ENCODE results near the gene SEMA3A. TPM values are rescaled to one million over a fixed set of nuclear protein-coding genes. Genes with fewer than 3 reads are reported as not detected.

SEMA3A gene
- polyA plus RNA-seq, 4 donors, result 2.4 to 11.4 TPM; not detected in 2

- Histone ChIP-seq H3K27ac (ENCODE audit: low read depth in 1 of 3, low read length in 2 of 3) (no peak overlapping the region), H3K36me3 (ENCODE audit: control insufficient read depth in 3 of 3, insufficient read depth in 2 of 3, low read depth in 1 of 3, low read length in 3 of 3) (no peaks in the 10 kb centered on the region), H3K4me3 (ENCODE audit: low read depth in 1 of 3, low read length in 3 of 3) (no peak overlapping the region), H3K9me3 (ENCODE audit: control insufficient read depth in 2 of 2, insufficient read depth in 1 of 2, low read depth in 1 of 2, low read length in 1 of 2) (no peaks in the 10 kb centered on the region), H3K4me1 (ENCODE audit: control insufficient read depth in 3 of 3, insufficient read depth in 2 of 3, low read depth in 1 of 3, low read length in 2 of 3) (no peaks in the 10 kb centered on the region), H3K27me3 (ENCODE audit: control insufficient read depth in 3 of 3, insufficient read depth in 3 of 3, low read length in 3 of 3) (no peaks in the 10 kb centered on the region)
- 88 to 90% (median 89%) methylated on average over 4 of the region's 4 CpGs for WGBS, 3 donors
- FAIRE-seq (no peak), DNase-seq (no peak)
Measured at GRCh38 chr7:84122582-84123360, 71.8 kb downstream of the SEMA3A start.

- H3K27ac ChIP-seq (ENCODE audit: low read depth in 1 of 3, low read length in 2 of 3), result no peak overlapping the region
- no peaks in the 10 kb centered on the region for H3K27me3 ChIP-seq (ENCODE audit: control insufficient read depth in 3 of 3, insufficient read depth in 3 of 3, low read length in 3 of 3)
- no peak for FAIRE-seq
- H3K4me3 ChIP-seq (ENCODE audit: low read depth in 1 of 3, low read length in 3 of 3), result no peak overlapping the region
- H3K4me1 ChIP-seq (ENCODE audit: control insufficient read depth in 3 of 3, insufficient read depth in 2 of 3, low read depth in 1 of 3, low read length in 2 of 3), result no peaks in the 10 kb centered on the region
- 85 to 92% (median 90%) methylated on average over 6 of the region's 6 CpGs for WGBS, 3 donors
- peaks cover 0 to 3% of the 10 kb centered on the region in 2 donors for H3K9me3 ChIP-seq (ENCODE audit: control insufficient read depth in 2 of 2, insufficient read depth in 1 of 2, low read depth in 1 of 2, low read length in 1 of 2)
- H3K36me3 ChIP-seq (ENCODE audit: control insufficient read depth in 3 of 3, insufficient read depth in 2 of 3, low read depth in 1 of 3, low read length in 3 of 3), result no peaks in the 10 kb centered on the region
- no peak for DNase-seq
Measured at GRCh38 chr7:84117304-84117703, 77.3 kb downstream of the SEMA3A start.

- no peak for DNase-seq
- 67 to 70% (median 68%) methylated on average over 9 of the region's 9 CpGs for WGBS, 3 donors
- Histone ChIP-seq H3K36me3 (ENCODE audit: control insufficient read depth in 3 of 3, insufficient read depth in 2 of 3, low read depth in 1 of 3, low read length in 3 of 3) (no peaks in the 10 kb centered on the region), H3K27ac (ENCODE audit: low read depth in 1 of 3, low read length in 2 of 3) (no peak overlapping the region), H3K4me3 (ENCODE audit: low read depth in 1 of 3, low read length in 3 of 3) (no peak overlapping the region), H3K9me3 (ENCODE audit: control insufficient read depth in 2 of 2, insufficient read depth in 1 of 2, low read depth in 1 of 2, low read length in 1 of 2) (peaks cover 0 to 3% of the 10 kb centered on the region in 2 donors), H3K4me1 (ENCODE audit: control insufficient read depth in 3 of 3, insufficient read depth in 2 of 3, low read depth in 1 of 3, low read length in 2 of 3) (no peaks in the 10 kb centered on the region), H3K27me3 (ENCODE audit: control insufficient read depth in 3 of 3, insufficient read depth in 3 of 3, low read length in 3 of 3) (no peaks in the 10 kb centered on the region)
- FAIRE-seq, result no peak
Measured at GRCh38 chr7:84113906-84114850, 80.4 kb downstream of the SEMA3A start.

GRCh38 chr7:84113286-84113685, 81.3 kb downstream of the SEMA3A start:
- 48 to 83% (median 74%) methylated on average over 2 of the region's 2 CpGs for WGBS, 3 donors
- FAIRE-seq, result no peak

GRCh38 chr7:84112771-84113170, 81.8 kb downstream of the SEMA3A start:
- Histone ChIP-seq H3K4me3 (ENCODE audit: low read depth in 1 of 3, low read length in 3 of 3) (no peak overlapping the region), H3K4me1 (ENCODE audit: control insufficient read depth in 3 of 3, insufficient read depth in 2 of 3, low read depth in 1 of 3, low read length in 2 of 3) (no peaks in the 10 kb centered on the region), H3K27ac (ENCODE audit: low read depth in 1 of 3, low read length in 2 of 3) (no peak overlapping the region), H3K36me3 (ENCODE audit: control insufficient read depth in 3 of 3, insufficient read depth in 2 of 3, low read depth in 1 of 3, low read length in 3 of 3) (no peaks in the 10 kb centered on the region), H3K27me3 (ENCODE audit: control insufficient read depth in 3 of 3, insufficient read depth in 3 of 3, low read length in 3 of 3) (no peaks in the 10 kb centered on the region), H3K9me3 (ENCODE audit: control insufficient read depth in 2 of 2, insufficient read depth in 1 of 2, low read depth in 1 of 2, low read length in 1 of 2) (peaks cover 0 to 3% of the 10 kb centered on the region in 2 donors)
- FAIRE-seq (no peak), DNase-seq (no peak)
- 15 to 37% (median 22%) methylated on average over 1 of the region's 1 CpG for WGBS, 3 donors

More at GRCh38 chr7:84113286-84113685, 81.3 kb downstream of the SEMA3A start:
- Histone ChIP-seq H3K27ac (ENCODE audit: low read depth in 1 of 3, low read length in 2 of 3) (no peak overlapping the region), H3K4me1 (ENCODE audit: control insufficient read depth in 3 of 3, insufficient read depth in 2 of 3, low read depth in 1 of 3, low read length in 2 of 3) (no peaks in the 10 kb centered on the region), H3K4me3 (ENCODE audit: low read depth in 1 of 3, low read length in 3 of 3) (no peak overlapping the region), H3K36me3 (ENCODE audit: control insufficient read depth in 3 of 3, insufficient read depth in 2 of 3, low read depth in 1 of 3, low read length in 3 of 3) (no peaks in the 10 kb centered on the region), H3K9me3 (ENCODE audit: control insufficient read depth in 2 of 2, insufficient read depth in 1 of 2, low read depth in 1 of 2, low read length in 1 of 2) (peaks cover 0 to 3% of the 10 kb centered on the region in 2 donors), H3K27me3 (ENCODE audit: control insufficient read depth in 3 of 3, insufficient read depth in 3 of 3, low read length in 3 of 3) (no peaks in the 10 kb centered on the region)
- no peak for DNase-seq

- H3K9me3 ChIP-seq (ENCODE audit: control insufficient read depth in 2 of 2, insufficient read depth in 1 of 2, low read depth in 1 of 2, low read length in 1 of 2), result no peaks in the 10 kb centered on the region
- no peaks in the 10 kb centered on the region for H3K4me1 ChIP-seq (ENCODE audit: control insufficient read depth in 3 of 3, insufficient read depth in 2 of 3, low read depth in 1 of 3, low read length in 2 of 3)
- FAIRE-seq (no peak), DNase-seq (no peak)
- no peak overlapping the region for H3K4me3 ChIP-seq (ENCODE audit: low read depth in 1 of 3, low read length in 3 of 3)
- no peaks in the 10 kb centered on the region for H3K27me3 ChIP-seq (ENCODE audit: control insufficient read depth in 3 of 3, insufficient read depth in 3 of 3, low read length in 3 of 3)
- H3K36me3 ChIP-seq (ENCODE audit: control insufficient read depth in 3 of 3, insufficient read depth in 2 of 3, low read depth in 1 of 3, low read length in 3 of 3), result peaks cover 0 to 2% (median 0%) of the 10 kb centered on the region in 3 donors
- H3K27ac ChIP-seq (ENCODE audit: low read depth in 1 of 3, low read length in 2 of 3), result no peak overlapping the region
Measured at GRCh38 chr7:84111842-84112241, 82.7 kb downstream of the SEMA3A start.

GRCh38 chr7:84110400-84110799, 84.2 kb downstream of the SEMA3A start:
- Histone ChIP-seq H3K27me3 (ENCODE audit: control insufficient read depth in 3 of 3, insufficient read depth in 3 of 3, low read length in 3 of 3) (no peaks in the 10 kb centered on the region), H3K36me3 (ENCODE audit: control insufficient read depth in 3 of 3, insufficient read depth in 2 of 3, low read depth in 1 of 3, low read length in 3 of 3) (peaks cover 0 to 2% (median 0%) of the 10 kb centered on the region in 3 donors), H3K27ac (ENCODE audit: low read depth in 1 of 3, low read length in 2 of 3) (no peak overlapping the region), H3K4me1 (ENCODE audit: control insufficient read depth in 3 of 3, insufficient read depth in 2 of 3, low read depth in 1 of 3, low read length in 2 of 3) (no peaks in the 10 kb centered on the region), H3K4me3 (ENCODE audit: low read depth in 1 of 3, low read length in 3 of 3) (no peak overlapping the region), H3K9me3 (ENCODE audit: control insufficient read depth in 2 of 2, insufficient read depth in 1 of 2, low read depth in 1 of 2, low read length in 1 of 2) (no peaks in the 10 kb centered on the region)
- 74 to 91% (median 89%) methylated on average over 3 of the region's 3 CpGs for WGBS, 3 donors
- DNase-seq (no peak), FAIRE-seq (no peak)

GRCh38 chr7:84108787-84109186, 85.8 kb downstream of the SEMA3A start:
- 46 to 71% (median 47%) methylated on average over 2 of the region's 2 CpGs for WGBS, 3 donors

More at GRCh38 chr7:84108787-84109186, 85.8 kb downstream of the SEMA3A start:
- Histone ChIP-seq H3K36me3 (ENCODE audit: control insufficient read depth in 3 of 3, insufficient read depth in 2 of 3, low read depth in 1 of 3, low read length in 3 of 3) (peaks cover 0 to 2% (median 0%) of the 10 kb centered on the region in 3 donors), H3K27me3 (ENCODE audit: control insufficient read depth in 3 of 3, insufficient read depth in 3 of 3, low read length in 3 of 3) (no peaks in the 10 kb centered on the region), H3K4me1 (ENCODE audit: control insufficient read depth in 3 of 3, insufficient read depth in 2 of 3, low read depth in 1 of 3, low read length in 2 of 3) (no peaks in the 10 kb centered on the region), H3K9me3 (ENCODE audit: control insufficient read depth in 2 of 2, insufficient read depth in 1 of 2, low read depth in 1 of 2, low read length in 1 of 2) (no peaks in the 10 kb centered on the region), H3K27ac (ENCODE audit: low read depth in 1 of 3, low read length in 2 of 3) (no peak overlapping the region), H3K4me3 (ENCODE audit: low read depth in 1 of 3, low read length in 3 of 3) (no peak overlapping the region)
- DNase-seq, result no peak
- no peak for FAIRE-seq
